Glutamatergic neuron (in vitro differentiated cells): ENCODE measurements around the gene LDAH. TPM values are rescaled to one million over a fixed set of nuclear protein-coding genes. Genes with fewer than 3 reads are reported as not detected.
"Not testable (repeated sequence)": the region's sequence is repeated elsewhere in the genome, so short reads cannot be mapped to it uniquely, and the experiment has no call there.

ENCODE experiments used
- DNase-seq: peaks from one replicate; pipeline ENCODE4 v3.0.0; 2022
- H3K27ac Mint-ChIP-seq: one replicate; pipeline ENCODE4 v1.8.0; 2020; ENCODE audit warnings: mild to moderate bottlenecking, mixed read lengths, inconsistent platforms; ENCODE audit not compliant: unreplicated experiment
- H3K27me3 Mint-ChIP-seq: one replicate; pipeline ENCODE4 v1.8.0; 2020; ENCODE audit warnings: mild to moderate bottlenecking, moderate library complexity, mixed read lengths, inconsistent platforms; ENCODE audit not compliant: unreplicated experiment
- H3K36me3 Mint-ChIP-seq: one replicate; pipeline ENCODE4 v1.8.0; 2020; ENCODE audit warnings: mild to moderate bottlenecking, mixed read lengths, inconsistent platforms; ENCODE audit not compliant: unreplicated experiment
- H3K4me1 Mint-ChIP-seq: one replicate; pipeline ENCODE4 v1.8.0; 2020; ENCODE audit warnings: mild to moderate bottlenecking, low read depth, mixed read lengths, inconsistent platforms; ENCODE audit not compliant: unreplicated experiment
- H3K4me3 Mint-ChIP-seq: one replicate; pipeline ENCODE4 v1.8.0; 2020; ENCODE audit warnings: mild to moderate bottlenecking, mixed read lengths, inconsistent platforms; ENCODE audit not compliant: unreplicated experiment
- H3K9me3 Mint-ChIP-seq: one replicate; pipeline ENCODE4 v1.8.0; 2020; ENCODE audit warnings: mild to moderate bottlenecking, moderate library complexity, mixed read lengths, inconsistent platforms; ENCODE audit not compliant: unreplicated experiment
- CTCF ChIP-seq: fragments of 200-600 bp; sonication (generic); IDR thresholded peaks from one replicate; pipeline ENCODE4 v1.5.0; 2021; ENCODE audit not compliant: partially characterized antibody, unreplicated experiment
- total RNA-seq: library from RNA; stranded (reverse); fragmentation: NEBNext Ultra II Directional; extraction: Animal tissue kit (Norgen Biotek cat#: 25700); gene quantifications from one replicate; pipeline ENCODE4 v1.2.1, GENCODE V29; 2021; ENCODE audit not compliant: unreplicated experiment

The LDAH gene
- total RNA-seq, 1 donor from 2014 or later = 33.7 TPM

GRCh38 chr2:20725782-20726181 lies 97.1 kb downstream of the LDAH start:
- TF ChIP-seq CTCF = no peak

GRCh38 chr2:20724500-20725053 lies 98.3 kb downstream of the LDAH start:
- DNase-seq = no peak
- H3K4me3 Mint-ChIP-seq = no peak overlapping the region
- H3K4me1 Mint-ChIP-seq = peaks cover 7% of the 10 kb centered on the region
- no peaks in the 10 kb centered on the region for H3K27me3 Mint-ChIP-seq
- H3K9me3 Mint-ChIP-seq = no peaks in the 10 kb centered on the region
- TF ChIP-seq CTCF = no peak
- no peak overlapping the region for H3K27ac Mint-ChIP-seq
- no peaks in the 10 kb centered on the region for H3K36me3 Mint-ChIP-seq

More at GRCh38 chr2:20725782-20726181, 97.1 kb downstream of the LDAH start:
- Mint-ChIP-seq H3K4me1 (peaks cover 7% of the 10 kb centered on the region), H3K9me3 (no peaks in the 10 kb centered on the region), H3K4me3 (no peak overlapping the region), H3K36me3 (no peaks in the 10 kb centered on the region), H3K27me3 (no peaks in the 10 kb centered on the region), H3K27ac (no peak overlapping the region)
- DNase-seq = no peak

GRCh38 chr2:20723543-20723942 lies 99.4 kb downstream of the LDAH start:
- no peak for DNase-seq
- Mint-ChIP-seq H3K27ac (no peak overlapping the region), H3K9me3 (no peaks in the 10 kb centered on the region), H3K27me3 (no peaks in the 10 kb centered on the region), H3K4me1 (peaks cover 6% of the 10 kb centered on the region), H3K4me3 (no peak overlapping the region), H3K36me3 (no peaks in the 10 kb centered on the region)
- TF ChIP-seq CTCF = no peak

- Mint-ChIP-seq H3K4me1 (no peaks in the 10 kb centered on the region), H3K4me3 (no peak overlapping the region), H3K27me3 (no peaks in the 10 kb centered on the region), H3K36me3 (no peaks in the 10 kb centered on the region), H3K27ac (no peak overlapping the region), H3K9me3 (no peaks in the 10 kb centered on the region)
- no peak for DNase-seq
- TF ChIP-seq CTCF = no peak
Measured at GRCh38 chr2:20722592-20723240, 100.2 kb downstream of the LDAH start.

GRCh38 chr2:20717641-20718040 lies 105.3 kb downstream of the LDAH start:
- no peaks in the 10 kb centered on the region for H3K9me3 Mint-ChIP-seq
- DNase-seq = no peak
- no peak overlapping the region for H3K27ac Mint-ChIP-seq
- peaks cover 4% of the 10 kb centered on the region for H3K36me3 Mint-ChIP-seq
- no peak for TF ChIP-seq CTCF
- H3K4me3 Mint-ChIP-seq = no peak overlapping the region
- H3K4me1 Mint-ChIP-seq = no peaks in the 10 kb centered on the region
- H3K27me3 Mint-ChIP-seq = no peaks in the 10 kb centered on the region

GRCh38 chr2:20716164-20716563 lies 106.7 kb downstream of the LDAH start:
- DNase-seq, H3K36me3 Mint-ChIP-seq, H3K9me3 Mint-ChIP-seq, H3K27ac Mint-ChIP-seq, H3K4me3 Mint-ChIP-seq, H3K27me3 Mint-ChIP-seq, H3K4me1 Mint-ChIP-seq: not testable (repeated sequence)

GRCh38 chr2:20714412-20714811 lies 108.5 kb downstream of the LDAH start:
- not testable (repeated sequence) for H3K4me3 Mint-ChIP-seq, DNase-seq, H3K27ac Mint-ChIP-seq, H3K4me1 Mint-ChIP-seq, H3K9me3 Mint-ChIP-seq, H3K27me3 Mint-ChIP-seq
- peaks cover 13% of the 10 kb centered on the region for H3K36me3 Mint-ChIP-seq
